ENCODE data around the gene LIPF. TPM values are rescaled to one million over a fixed set of nuclear protein-coding genes. Genes with fewer than 3 reads are reported as not detected.

LIPF gene, protein sequence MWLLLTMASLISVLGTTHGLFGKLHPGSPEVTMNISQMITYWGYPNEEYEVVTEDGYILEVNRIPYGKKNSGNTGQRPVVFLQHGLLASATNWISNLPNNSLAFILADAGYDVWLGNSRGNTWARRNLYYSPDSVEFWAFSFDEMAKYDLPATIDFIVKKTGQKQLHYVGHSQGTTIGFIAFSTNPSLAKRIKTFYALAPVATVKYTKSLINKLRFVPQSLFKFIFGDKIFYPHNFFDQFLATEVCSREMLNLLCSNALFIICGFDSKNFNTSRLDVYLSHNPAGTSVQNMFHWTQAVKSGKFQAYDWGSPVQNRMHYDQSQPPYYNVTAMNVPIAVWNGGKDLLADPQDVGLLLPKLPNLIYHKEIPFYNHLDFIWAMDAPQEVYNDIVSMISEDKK
- total RNA-seq (2022): not detected in 2 replicates
- Bru-seq, nascent RNA: not detected
- BruChase-seq, experiment 1, labeled RNA remaining after a 6-hour chase: not detected
- not detected for BruChase-seq, experiment 2, labeled RNA remaining after a 2-hour chase
- long read RNA-seq: 0 reads

DNA sequence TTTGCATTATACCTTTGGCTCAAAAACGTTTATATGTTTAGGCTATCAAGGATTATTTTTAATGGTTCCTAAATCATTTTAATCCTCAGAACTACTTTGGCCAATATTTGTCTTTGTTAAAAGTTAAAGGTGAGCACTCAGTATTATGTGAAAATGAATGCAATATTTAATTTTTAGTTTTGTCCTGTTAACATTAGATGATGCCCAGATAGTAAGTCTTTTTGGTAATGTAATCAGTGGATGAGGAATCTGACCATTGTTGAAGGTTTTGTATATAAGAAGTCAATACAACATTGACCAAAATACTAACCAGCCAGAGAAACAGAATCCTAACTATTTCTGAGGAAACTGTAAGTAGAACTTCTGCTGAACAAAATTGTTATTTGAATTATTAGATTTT is at the start of gene LIPF:
Gene LIPF, plus strand, starts transcription at position 301 of the 400 bp plus-strand sequence. CDS start 2,856 bp downstream, outside the sequence.
- DNase-seq: no peak
- Mint-ChIP-seq H3K9me3 (ENCODE audit: low read depth, unreplicated experiment) (peaks cover 2% of the 10 kb centered on the region), H3K27me3 (ENCODE audit: unreplicated experiment) (no peaks in the 10 kb centered on the region), H3K36me3 (ENCODE audit: insufficient read depth, unreplicated experiment) (no peaks in the 10 kb centered on the region), H3K4me3 (ENCODE audit: low read depth, unreplicated experiment) (no peak within 1 kb of the TSS), H3K27ac (ENCODE audit: unreplicated experiment) (no peak within 1 kb of the TSS), H3K4me1 (ENCODE audit: low read depth, unreplicated experiment) (no peaks in the 10 kb centered on the region)
- no TSS peak for BruUV-seq (replicated peaks)
- TF ChIP-seq, protein P1, sequence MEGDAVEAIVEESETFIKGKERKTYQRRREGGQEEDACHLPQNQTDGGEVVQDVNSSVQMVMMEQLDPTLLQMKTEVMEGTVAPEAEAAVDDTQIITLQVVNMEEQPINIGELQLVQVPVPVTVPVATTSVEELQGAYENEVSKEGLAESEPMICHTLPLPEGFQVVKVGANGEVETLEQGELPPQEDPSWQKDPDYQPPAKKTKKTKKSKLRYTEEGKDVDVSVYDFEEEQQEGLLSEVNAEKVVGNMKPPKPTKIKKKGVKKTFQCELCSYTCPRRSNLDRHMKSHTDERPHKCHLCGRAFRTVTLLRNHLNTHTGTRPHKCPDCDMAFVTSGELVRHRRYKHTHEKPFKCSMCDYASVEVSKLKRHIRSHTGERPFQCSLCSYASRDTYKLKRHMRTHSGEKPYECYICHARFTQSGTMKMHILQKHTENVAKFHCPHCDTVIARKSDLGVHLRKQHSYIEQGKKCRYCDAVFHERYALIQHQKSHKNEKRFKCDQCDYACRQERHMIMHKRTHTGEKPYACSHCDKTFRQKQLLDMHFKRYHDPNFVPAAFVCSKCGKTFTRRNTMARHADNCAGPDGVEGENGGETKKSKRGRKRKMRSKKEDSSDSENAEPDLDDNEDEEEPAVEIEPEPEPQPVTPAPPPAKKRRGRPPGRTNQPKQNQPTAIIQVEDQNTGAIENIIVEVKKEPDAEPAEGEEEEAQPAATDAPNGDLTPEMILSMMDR (IDR thresholded peaks at IDR 0.05; ENCODE audit: unreplicated experiment): no peak
- intact Hi-C loops (cut with micrococcal nuclease; ENCODE audit: unreplicated experiment): no loop called here
- CTCF ChIA-PET: no interaction called here

DNA sequence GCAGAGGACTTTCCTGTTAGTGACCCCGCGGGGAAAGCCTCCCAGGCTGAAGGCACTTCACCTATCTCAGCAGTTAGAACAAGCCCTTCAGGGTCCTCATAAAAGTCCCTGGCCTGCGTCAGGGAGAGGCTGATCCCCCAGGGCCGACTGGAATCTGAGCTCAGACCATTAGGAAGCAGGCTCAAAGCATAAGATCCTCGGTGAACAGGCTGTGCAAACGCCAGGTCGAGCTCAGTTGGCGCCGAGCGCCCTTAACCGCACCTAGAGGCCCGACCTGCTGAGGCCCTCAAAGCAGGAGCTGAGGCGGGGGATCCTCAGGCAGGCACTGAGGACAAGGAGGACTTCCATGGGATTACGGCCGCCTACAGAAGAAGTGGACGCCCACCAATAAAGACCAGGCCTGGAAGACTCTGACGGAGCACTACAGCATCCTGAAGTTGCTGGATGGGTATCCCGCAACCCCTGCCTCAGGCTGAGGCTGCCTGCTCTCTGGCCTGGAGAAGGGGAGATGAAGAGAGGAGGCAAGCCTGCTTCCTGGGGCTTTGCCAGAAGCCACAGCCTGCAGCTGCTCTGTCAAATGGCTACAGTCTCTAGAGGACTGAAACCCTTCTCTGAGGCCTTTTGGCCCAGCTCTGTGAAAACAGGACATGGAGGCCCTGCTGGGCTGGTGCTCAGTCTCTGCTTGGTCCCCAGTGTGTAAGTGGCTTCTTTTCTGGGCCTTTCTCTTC is 47.8 kb upstream of the LIPF start:
- intact Hi-C loops (cut with micrococcal nuclease; ENCODE audit: unreplicated experiment): no loop called here
- Mint-ChIP-seq H3K27me3 (ENCODE audit: unreplicated experiment) (no peaks in the 10 kb centered on the region), H3K36me3 (ENCODE audit: insufficient read depth, unreplicated experiment) (no peaks in the 10 kb centered on the region), H3K27ac (ENCODE audit: unreplicated experiment) (no peak overlapping the region), H3K4me3 (ENCODE audit: low read depth, unreplicated experiment) (no peak overlapping the region), H3K4me1 (ENCODE audit: low read depth, unreplicated experiment) (no peaks in the 10 kb centered on the region), H3K9me3 (ENCODE audit: low read depth, unreplicated experiment) (no peaks in the 10 kb centered on the region)
- BruUV-seq (replicated peaks): no TSS peak
- TF ChIP-seq, protein P1 (IDR thresholded peaks at IDR 0.05; ENCODE audit: unreplicated experiment): no peak
- no peak for DNase-seq
- CTCF ChIA-PET: no interaction called here

DNA sequence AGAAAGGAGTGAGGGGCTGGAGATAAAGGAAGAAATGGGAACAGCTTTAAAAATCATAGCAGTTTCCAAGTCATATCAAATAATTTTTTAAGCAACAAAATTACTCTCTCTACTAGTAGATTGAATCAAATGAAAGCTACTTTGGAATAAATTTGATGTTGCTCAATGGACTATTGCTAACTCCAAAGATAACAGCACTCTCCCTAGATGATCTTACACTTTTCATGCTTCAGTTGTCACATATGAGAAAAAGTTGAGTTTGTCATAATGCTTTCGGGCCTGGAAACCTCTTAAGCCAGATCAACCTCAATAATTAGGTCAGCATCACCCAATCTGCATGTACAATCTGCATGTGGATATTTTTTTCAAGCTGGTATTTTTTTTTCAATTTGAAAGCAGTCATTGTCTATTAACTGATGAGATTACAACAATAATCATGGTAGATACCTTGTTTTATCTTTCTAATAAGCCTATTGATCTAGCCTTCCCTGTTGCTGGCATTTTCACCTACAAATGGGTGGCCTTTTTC is 46.4 kb upstream of the LIPF start:
- Mint-ChIP-seq H3K36me3 (ENCODE audit: insufficient read depth, unreplicated experiment) (no peaks in the 10 kb centered on the region), H3K27ac (ENCODE audit: unreplicated experiment) (no peak overlapping the region), H3K4me1 (ENCODE audit: low read depth, unreplicated experiment) (no peaks in the 10 kb centered on the region), H3K27me3 (ENCODE audit: unreplicated experiment) (no peaks in the 10 kb centered on the region), H3K9me3 (ENCODE audit: low read depth, unreplicated experiment) (no peaks in the 10 kb centered on the region), H3K4me3 (ENCODE audit: low read depth, unreplicated experiment) (no peak overlapping the region)
- no TSS peak for BruUV-seq (replicated peaks)
- TF ChIP-seq, protein P1 (IDR thresholded peaks at IDR 0.05; ENCODE audit: unreplicated experiment): no peak
- CTCF ChIA-PET: interaction anchor here (0.6 to 0.7 kb wide), 2 partner anchors 8 to 723 kb away, joined by 3 read pairs; no protein-coding TSS in a partner anchor
- no peak for DNase-seq
- intact Hi-C loops (cut with micrococcal nuclease; ENCODE audit: unreplicated experiment): no loop called here

DNA sequence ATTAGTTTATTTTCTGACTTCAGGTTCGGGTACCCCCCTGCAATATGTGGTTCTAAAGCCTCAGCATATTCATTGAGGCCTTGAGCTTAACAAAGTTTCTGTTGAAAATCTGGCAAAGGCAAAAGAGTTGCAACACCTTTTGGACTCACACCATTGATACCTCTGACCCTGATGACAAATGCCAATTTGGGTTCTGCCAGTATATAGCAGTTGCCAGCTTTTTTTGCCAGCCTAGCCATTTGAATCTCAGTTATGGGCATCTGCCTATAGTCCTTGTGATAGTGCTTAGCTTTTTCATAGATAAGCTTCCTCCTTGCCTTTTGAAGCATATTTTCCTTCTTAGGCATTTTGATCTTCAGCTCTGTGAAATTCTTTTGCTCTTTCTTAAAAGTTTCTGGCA is 45.7 kb upstream of the LIPF start:
- H3K27me3 Mint-ChIP-seq (ENCODE audit: unreplicated experiment): no peaks in the 10 kb centered on the region
- H3K4me1 Mint-ChIP-seq (ENCODE audit: low read depth, unreplicated experiment): no peaks in the 10 kb centered on the region
- TF ChIP-seq, protein P1 (IDR thresholded peaks at IDR 0.05; ENCODE audit: unreplicated experiment): no peak
- no peak for DNase-seq
- no peaks in the 10 kb centered on the region for H3K9me3 Mint-ChIP-seq (ENCODE audit: low read depth, unreplicated experiment)
- H3K27ac Mint-ChIP-seq (ENCODE audit: unreplicated experiment): no peak overlapping the region
- no TSS peak for BruUV-seq (replicated peaks)
- intact Hi-C loops (cut with micrococcal nuclease; ENCODE audit: unreplicated experiment): no loop called here
- no peak overlapping the region for H3K4me3 Mint-ChIP-seq (ENCODE audit: low read depth, unreplicated experiment)
- H3K36me3 Mint-ChIP-seq (ENCODE audit: insufficient read depth, unreplicated experiment): no peaks in the 10 kb centered on the region
- CTCF ChIA-PET: interaction anchor here (0.7 kb wide), 1 partner anchor 722 kb away, joined by 3 read pairs; no protein-coding TSS in a partner anchor

Data from Calu3 (cell line).